GM20431 (cell line): ENCODE data around the gene LAS1L.

ENCODE experiments used
- in situ Hi-C: fragments of 300-500 bp; cut with MseI, MboI; formaldehyde crosslinking; loops from one replicate; pipeline ENCODE4 v1.15.0; 2020; ENCODE audit warnings: low sequenced_read_pairs; ENCODE audit not compliant: unreplicated experiment

LAS1L gene

GRCh38 chrX:65534450-65535292 is at the start of gene LAS1L:
Gene LAS1L (minus strand): TSS chrX:65534787. CDS start chrX:65534715, 72 bp downstream.
- in situ Hi-C loops: no loop called here

GRCh38 chrX:65582450-65583082 is 48.0 kb upstream of the LAS1L start:
- in situ Hi-C loops: loop anchor here (25.0 kb wide), 2 partner anchors 155 to 405 kb away; no protein-coding TSS in a partner anchor

- in situ Hi-C loops: loop anchor here (25.0 kb wide), 2 partner anchors 156 to 406 kb away; no protein-coding TSS in a partner anchor
Observed at GRCh38 chrX:65581661-65582339, 47.2 kb upstream of the LAS1L start.

GRCh38 chrX:65578346-65578745 is 43.8 kb upstream of the LAS1L start:
- in situ Hi-C loops: loop anchor here (25.0 kb wide), 2 partner anchors 159 to 409 kb away; no protein-coding TSS in a partner anchor

GRCh38 chrX:65576160-65576559 is 41.6 kb upstream of the LAS1L start:
- in situ Hi-C loops: loop anchor here (25.0 kb wide), 2 partner anchors 161 to 411 kb away; no protein-coding TSS in a partner anchor

GRCh38 chrX:65575022-65575421 is 40.4 kb upstream of the LAS1L start:
- in situ Hi-C loops: loop anchor here (25.0 kb wide), 2 partner anchors 162 to 412 kb away; no protein-coding TSS in a partner anchor

GRCh38 chrX:65574356-65574755 is 39.8 kb upstream of the LAS1L start:
- in situ Hi-C loops: loop anchor here (25.0 kb wide), 1 partner anchor 1163 kb away; no protein-coding TSS in a partner anchor

- in situ Hi-C loops: loop anchor here (25.0 kb wide), 1 partner anchor 1164 kb away; no protein-coding TSS in a partner anchor
Observed at GRCh38 chrX:65572971-65573370, 38.4 kb upstream of the LAS1L start.

- in situ Hi-C loops: loop anchor here (25.0 kb wide), 1 partner anchor 1174 kb away; no protein-coding TSS in a partner anchor
Observed at GRCh38 chrX:65562850-65563249, 28.3 kb upstream of the LAS1L start.

- in situ Hi-C loops: loop anchor here (25.0 kb wide), 1 partner anchor 1186 kb away; no protein-coding TSS in a partner anchor
Observed at GRCh38 chrX:65551489-65552339, 17.1 kb upstream of the LAS1L start.

- in situ Hi-C loops: loop anchor here (25.0 kb wide), 1 partner anchor 1186 kb away; no protein-coding TSS in a partner anchor
Observed at GRCh38 chrX:65551086-65551485, 16.5 kb upstream of the LAS1L start.

- in situ Hi-C loops: no loop called here
Observed at GRCh38 chrX:65545456-65545855, 10.9 kb upstream of the LAS1L start.

- in situ Hi-C loops: no loop called here
Observed at GRCh38 chrX:65537229-65537628, 2.6 kb upstream of the LAS1L start.

GRCh38 chrX:65536291-65536690 is 1.7 kb upstream of the LAS1L start:
- in situ Hi-C loops: no loop called here

- in situ Hi-C loops: no loop called here
Observed at GRCh38 chrX:65532016-65532415, 2.6 kb downstream of the LAS1L start.

GRCh38 chrX:65528705-65529340 is 5.8 kb downstream of the LAS1L start:
- in situ Hi-C loops: no loop called here

GRCh38 chrX:65528293-65528692 is 6.3 kb downstream of the LAS1L start:
- in situ Hi-C loops: no loop called here

GRCh38 chrX:65524139-65524538 is 10.4 kb downstream of the LAS1L start:
- in situ Hi-C loops: no loop called here
